Measurements from ENCODE around the gene FLT3. TPM values are rescaled to one million over a fixed set of nuclear protein-coding genes. Genes with fewer than 3 reads are reported as not detected.

Gene FLT3
- total RNA-seq, 3 donors from 2014 or later: 0.98 to 1.4 (median 1.3) TPM

GRCh38 chr13:28002886-28003698 lies 97.3 kb downstream of the FLT3 start:
- intact Hi-C loops (cut with DNase I; ENCODE audit: low total_unique reads): no loop called here
- no peak for DNase-seq (ENCODE audit: low spot score in 2 of 2)
- Histone ChIP-seq H3K9me3 (no peaks in the 10 kb centered on the region), H3K4me1 (no peaks in the 10 kb centered on the region), H3K27ac (no peak overlapping the region), H3K36me3 (no peaks in the 10 kb centered on the region), H3K27me3 (no peaks in the 10 kb centered on the region), H3K4me3 (no peak overlapping the region)
- TF ChIP-seq POLR2AphosphoS5 (IDR thresholded peaks at IDR 0.05): no peak
- TF ChIP-seq POLR2A (IDR thresholded peaks at IDR 0.05): no peak
- TF ChIP-seq CTCF (IDR thresholded peaks at IDR 0.05): no peak

- intact Hi-C loops (cut with DNase I; ENCODE audit: low total_unique reads): no loop called here
- Histone ChIP-seq H3K9me3 (no peaks in the 10 kb centered on the region), H3K4me3 (no peak overlapping the region), H3K4me1 (no peaks in the 10 kb centered on the region), H3K36me3 (no peaks in the 10 kb centered on the region), H3K27me3 (no peaks in the 10 kb centered on the region), H3K27ac (no peak overlapping the region)
- DNase-seq (ENCODE audit: low spot score in 2 of 2): no peak
- TF ChIP-seq POLR2A (IDR thresholded peaks at IDR 0.05) (no peak), POLR2AphosphoS5 (IDR thresholded peaks at IDR 0.05) (no peak), CTCF (IDR thresholded peaks at IDR 0.05) (no peak)
Observed at GRCh38 chr13:28001837-28002473, 98.4 kb downstream of the FLT3 start.

- Histone ChIP-seq H3K9me3 (no peaks in the 10 kb centered on the region), H3K27me3 (no peaks in the 10 kb centered on the region), H3K27ac (no peak overlapping the region), H3K36me3 (no peaks in the 10 kb centered on the region), H3K4me3 (no peak overlapping the region), H3K4me1 (no peaks in the 10 kb centered on the region)
- intact Hi-C loops (cut with DNase I; ENCODE audit: low total_unique reads): no loop called here
- no peak for DNase-seq (ENCODE audit: low spot score in 2 of 2)
- TF ChIP-seq CTCF (IDR thresholded peaks at IDR 0.05) (no peak), POLR2AphosphoS5 (IDR thresholded peaks at IDR 0.05) (no peak), POLR2A (IDR thresholded peaks at IDR 0.05) (no peak)
Observed at GRCh38 chr13:28001049-28001448, 99.3 kb downstream of the FLT3 start.

- no peaks in the 10 kb centered on the region for H3K36me3 ChIP-seq
- intact Hi-C loops (cut with DNase I; ENCODE audit: low total_unique reads): no loop called here
- no peak overlapping the region for H3K4me3 ChIP-seq
- H3K4me1 ChIP-seq: no peaks in the 10 kb centered on the region
- H3K27ac ChIP-seq: no peak overlapping the region
- TF ChIP-seq POLR2A (IDR thresholded peaks at IDR 0.05) (no peak), POLR2AphosphoS5 (IDR thresholded peaks at IDR 0.05) (no peak), CTCF (IDR thresholded peaks at IDR 0.05) (no peak)
- no peaks in the 10 kb centered on the region for H3K27me3 ChIP-seq
- no peak for DNase-seq (ENCODE audit: low spot score in 2 of 2)
- no peaks in the 10 kb centered on the region for H3K9me3 ChIP-seq
Observed at GRCh38 chr13:28000567-28000966, 99.8 kb downstream of the FLT3 start.

GRCh38 chr13:27997904-27998522 lies 102.4 kb downstream of the FLT3 start:
- no peaks in the 10 kb centered on the region for H3K9me3 ChIP-seq
- TF ChIP-seq CTCF (IDR thresholded peaks at IDR 0.05) (no peak), POLR2A (IDR thresholded peaks at IDR 0.05) (no peak), POLR2AphosphoS5 (IDR thresholded peaks at IDR 0.05) (no peak)
- no peak for DNase-seq (ENCODE audit: low spot score in 2 of 2)
- intact Hi-C loops (cut with DNase I; ENCODE audit: low total_unique reads): no loop called here
- no peaks in the 10 kb centered on the region for H3K4me1 ChIP-seq
- H3K27me3 ChIP-seq: no peaks in the 10 kb centered on the region
- no peaks in the 10 kb centered on the region for H3K36me3 ChIP-seq
- H3K4me3 ChIP-seq: no peak overlapping the region
- H3K27ac ChIP-seq: no peak overlapping the region
